ENCODE results near the gene SNRPB2.

SNRPB2 gene

DNA sequence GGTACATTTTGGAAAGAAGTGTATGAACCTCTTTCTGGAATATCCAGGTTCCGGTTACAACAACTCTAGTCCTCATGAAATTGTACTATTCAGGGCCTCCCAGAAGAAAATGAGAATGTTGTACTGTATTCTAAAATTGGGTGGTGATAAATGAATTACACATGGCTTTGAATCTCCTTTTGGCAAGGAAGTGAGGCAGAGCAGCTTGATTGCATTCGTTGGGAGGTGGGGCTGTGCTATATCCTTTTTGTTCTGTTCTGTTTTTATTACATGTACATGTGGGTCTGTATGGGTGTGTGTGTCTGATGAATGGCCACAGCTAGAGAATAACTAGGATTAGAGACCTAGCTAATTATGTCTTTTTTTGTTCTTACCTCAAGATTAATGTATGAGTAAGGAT lies 37.8 kb upstream of the SNRPB2 start:
- TF ChIP-seq TAF1 (IDR thresholded peaks at IDR 0.05; ENCODE audit: borderline replicate concordance, insufficient read depth, low read length) (no peak), SIN3A (IDR thresholded peaks at IDR 0.05; ENCODE audit: borderline replicate concordance, insufficient read depth, low read length) (no peak), FOXP2 (optimal IDR thresholded peaks at IDR 0.05; ENCODE audit: borderline replicate concordance, extremely low read depth, extremely low read length, insufficient read depth) (no peak), POLR2AphosphoS5 (IDR thresholded peaks at IDR 0.05; ENCODE audit: low read depth, low read length) (no peak)
- TF ChIP-seq, protein P1, sequence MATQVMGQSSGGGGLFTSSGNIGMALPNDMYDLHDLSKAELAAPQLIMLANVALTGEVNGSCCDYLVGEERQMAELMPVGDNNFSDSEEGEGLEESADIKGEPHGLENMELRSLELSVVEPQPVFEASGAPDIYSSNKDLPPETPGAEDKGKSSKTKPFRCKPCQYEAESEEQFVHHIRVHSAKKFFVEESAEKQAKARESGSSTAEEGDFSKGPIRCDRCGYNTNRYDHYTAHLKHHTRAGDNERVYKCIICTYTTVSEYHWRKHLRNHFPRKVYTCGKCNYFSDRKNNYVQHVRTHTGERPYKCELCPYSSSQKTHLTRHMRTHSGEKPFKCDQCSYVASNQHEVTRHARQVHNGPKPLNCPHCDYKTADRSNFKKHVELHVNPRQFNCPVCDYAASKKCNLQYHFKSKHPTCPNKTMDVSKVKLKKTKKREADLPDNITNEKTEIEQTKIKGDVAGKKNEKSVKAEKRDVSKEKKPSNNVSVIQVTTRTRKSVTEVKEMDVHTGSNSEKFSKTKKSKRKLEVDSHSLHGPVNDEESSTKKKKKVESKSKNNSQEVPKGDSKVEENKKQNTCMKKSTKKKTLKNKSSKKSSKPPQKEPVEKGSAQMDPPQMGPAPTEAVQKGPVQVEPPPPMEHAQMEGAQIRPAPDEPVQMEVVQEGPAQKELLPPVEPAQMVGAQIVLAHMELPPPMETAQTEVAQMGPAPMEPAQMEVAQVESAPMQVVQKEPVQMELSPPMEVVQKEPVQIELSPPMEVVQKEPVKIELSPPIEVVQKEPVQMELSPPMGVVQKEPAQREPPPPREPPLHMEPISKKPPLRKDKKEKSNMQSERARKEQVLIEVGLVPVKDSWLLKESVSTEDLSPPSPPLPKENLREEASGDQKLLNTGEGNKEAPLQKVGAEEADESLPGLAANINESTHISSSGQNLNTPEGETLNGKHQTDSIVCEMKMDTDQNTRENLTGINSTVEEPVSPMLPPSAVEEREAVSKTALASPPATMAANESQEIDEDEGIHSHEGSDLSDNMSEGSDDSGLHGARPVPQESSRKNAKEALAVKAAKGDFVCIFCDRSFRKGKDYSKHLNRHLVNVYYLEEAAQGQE (IDR thresholded peaks at IDR 0.05; ENCODE audit: insufficient read depth in 1 of 2, low read depth in 2 of 2, low read length in 2 of 2) = no peak

DNA sequence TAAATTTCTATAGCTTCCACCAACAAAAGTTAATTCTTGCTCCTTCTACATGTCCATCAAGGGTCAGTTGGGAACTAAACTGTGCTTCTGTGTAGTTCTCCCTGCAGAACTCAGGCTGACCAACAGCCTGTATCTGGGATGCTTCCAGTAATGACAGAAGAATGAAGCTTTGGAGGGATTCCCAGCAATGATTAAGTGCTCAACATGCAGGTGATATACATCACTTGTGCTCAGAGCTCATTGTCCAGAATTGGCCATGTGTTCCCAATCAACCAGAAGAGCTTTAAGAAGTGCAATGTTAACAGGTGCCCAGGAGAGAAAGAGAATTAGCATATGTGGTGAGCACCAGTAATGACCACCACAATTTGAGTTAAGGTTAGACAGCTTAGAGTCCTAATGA lies 37.4 kb upstream of the SNRPB2 start:
- TF ChIP-seq TAF1 (IDR thresholded peaks at IDR 0.05; ENCODE audit: borderline replicate concordance, insufficient read depth, low read length) (no peak), SIN3A (IDR thresholded peaks at IDR 0.05; ENCODE audit: borderline replicate concordance, insufficient read depth, low read length) (no peak), POLR2AphosphoS5 (IDR thresholded peaks at IDR 0.05; ENCODE audit: low read depth, low read length) (no peak), FOXP2 (optimal IDR thresholded peaks at IDR 0.05; ENCODE audit: borderline replicate concordance, extremely low read depth, extremely low read length, insufficient read depth) (no peak)
- TF ChIP-seq, protein P1 (IDR thresholded peaks at IDR 0.05; ENCODE audit: insufficient read depth in 1 of 2, low read depth in 2 of 2, low read length in 2 of 2) = no peak

DNA sequence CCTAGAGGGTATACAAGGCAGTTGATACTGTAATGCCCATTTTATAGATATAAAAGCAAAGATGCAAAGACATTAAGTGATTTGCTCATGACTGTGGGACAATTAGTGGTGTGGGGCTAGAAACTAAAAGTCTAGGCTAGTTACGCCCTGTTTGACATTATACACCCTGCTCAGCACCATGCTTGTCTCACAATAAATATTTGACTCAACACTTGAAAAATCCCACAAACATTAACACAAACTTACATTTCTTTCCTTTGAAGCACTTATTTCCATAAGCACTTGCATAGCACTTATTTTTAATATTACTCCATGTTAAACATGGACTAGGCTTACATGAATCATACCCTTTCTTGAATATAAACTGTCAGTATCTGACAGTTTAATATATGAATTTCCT lies 36.5 kb upstream of the SNRPB2 start:
- TF ChIP-seq TAF1 (IDR thresholded peaks at IDR 0.05; ENCODE audit: borderline replicate concordance, insufficient read depth, low read length) = no peak
- no peak for TF ChIP-seq POLR2AphosphoS5 (IDR thresholded peaks at IDR 0.05; ENCODE audit: low read depth, low read length)
- TF ChIP-seq SIN3A (IDR thresholded peaks at IDR 0.05; ENCODE audit: borderline replicate concordance, insufficient read depth, low read length) = no peak
- no peak for TF ChIP-seq FOXP2 (optimal IDR thresholded peaks at IDR 0.05; ENCODE audit: borderline replicate concordance, extremely low read depth, extremely low read length, insufficient read depth)
- TF ChIP-seq, protein P1 (IDR thresholded peaks at IDR 0.05; ENCODE audit: insufficient read depth in 1 of 2, low read depth in 2 of 2, low read length in 2 of 2) = no peak

DNA sequence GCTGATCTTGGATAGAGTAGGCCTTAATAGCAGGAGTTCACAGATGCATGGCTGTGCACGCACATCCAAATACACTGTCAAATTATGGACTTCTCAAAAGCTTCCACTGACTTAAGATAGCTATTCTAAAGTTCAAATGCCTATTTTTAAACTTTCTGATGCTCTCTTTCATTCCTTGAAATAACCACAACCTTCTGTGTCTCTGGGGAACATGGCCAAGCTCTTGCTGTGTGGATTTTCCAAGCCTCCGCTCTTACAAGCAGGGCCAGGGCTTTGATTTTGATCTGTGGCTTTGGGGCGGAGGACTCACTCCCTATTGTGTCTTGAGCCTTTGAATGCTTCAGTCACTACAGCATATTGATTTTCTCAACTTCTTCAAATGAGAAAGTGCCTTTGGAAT lies 35.7 kb upstream of the SNRPB2 start:
- TF ChIP-seq FOXP2 (optimal IDR thresholded peaks at IDR 0.05; ENCODE audit: borderline replicate concordance, extremely low read depth, extremely low read length, insufficient read depth) (no peak), SIN3A (IDR thresholded peaks at IDR 0.05; ENCODE audit: borderline replicate concordance, insufficient read depth, low read length) (no peak), POLR2AphosphoS5 (IDR thresholded peaks at IDR 0.05; ENCODE audit: low read depth, low read length) (no peak), TAF1 (IDR thresholded peaks at IDR 0.05; ENCODE audit: borderline replicate concordance, insufficient read depth, low read length) (no peak)
- TF ChIP-seq, protein P1 (IDR thresholded peaks at IDR 0.05; ENCODE audit: insufficient read depth in 1 of 2, low read depth in 2 of 2, low read length in 2 of 2) = no peak

DNA sequence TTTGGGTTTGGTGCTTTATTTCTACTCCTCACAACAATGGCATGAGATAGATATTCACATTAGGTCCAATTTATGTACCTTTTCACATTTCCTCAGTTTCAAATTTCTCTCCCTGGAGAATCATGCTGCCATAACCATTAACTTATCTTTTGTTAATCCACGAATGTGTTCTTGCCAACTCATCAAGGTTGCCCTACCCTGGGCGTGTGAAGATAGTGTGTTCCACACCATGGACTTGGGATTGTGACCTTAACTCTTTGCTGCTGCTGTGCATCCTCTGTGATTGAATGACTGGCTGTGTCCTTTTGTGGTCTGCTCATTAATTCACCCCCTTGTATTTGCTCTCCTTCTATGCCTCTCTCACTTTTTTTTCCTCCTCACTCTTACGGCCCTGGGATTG lies 34.2 kb upstream of the SNRPB2 start:
- no peak for TF ChIP-seq TAF1 (IDR thresholded peaks at IDR 0.05; ENCODE audit: borderline replicate concordance, insufficient read depth, low read length)
- TF ChIP-seq SIN3A (IDR thresholded peaks at IDR 0.05; ENCODE audit: borderline replicate concordance, insufficient read depth, low read length) = no peak
- TF ChIP-seq POLR2AphosphoS5 (IDR thresholded peaks at IDR 0.05; ENCODE audit: low read depth, low read length) = no peak
- TF ChIP-seq, protein P1 (IDR thresholded peaks at IDR 0.05; ENCODE audit: insufficient read depth in 1 of 2, low read depth in 2 of 2, low read length in 2 of 2) = no peak
- no peak for TF ChIP-seq FOXP2 (optimal IDR thresholded peaks at IDR 0.05; ENCODE audit: borderline replicate concordance, extremely low read depth, extremely low read length, insufficient read depth)

Measured in PFSK-1 (cell line).